Measurements from ENCODE around the gene LDLR.
A peak's percentile ranks its signal among the peaks of the same experiment; 100 is the strongest.

LDLR gene

DNA sequence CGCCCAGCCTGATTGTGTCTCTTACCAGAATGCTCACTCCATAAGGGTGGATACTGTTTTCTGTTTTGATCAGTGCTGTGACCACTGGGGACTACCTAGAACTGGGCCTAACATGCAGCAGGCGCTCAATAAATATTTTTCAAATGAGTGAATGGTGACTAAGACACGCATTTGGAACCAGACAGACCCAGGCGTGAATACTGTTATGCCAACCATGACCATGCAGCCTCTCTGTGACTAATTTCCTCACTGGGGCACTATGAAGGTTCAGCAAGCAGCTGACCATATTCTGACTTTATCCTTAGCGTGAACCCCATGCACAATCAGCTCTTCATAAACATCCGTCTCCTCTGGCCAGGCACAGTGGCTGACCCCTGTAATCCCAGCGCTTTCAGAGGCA is 79.3 kb downstream of the LDLR start:
- peak; percentile 91 for DNase-seq (ENCODE audit: low spot score)
- TF ChIP-seq, protein P1, sequence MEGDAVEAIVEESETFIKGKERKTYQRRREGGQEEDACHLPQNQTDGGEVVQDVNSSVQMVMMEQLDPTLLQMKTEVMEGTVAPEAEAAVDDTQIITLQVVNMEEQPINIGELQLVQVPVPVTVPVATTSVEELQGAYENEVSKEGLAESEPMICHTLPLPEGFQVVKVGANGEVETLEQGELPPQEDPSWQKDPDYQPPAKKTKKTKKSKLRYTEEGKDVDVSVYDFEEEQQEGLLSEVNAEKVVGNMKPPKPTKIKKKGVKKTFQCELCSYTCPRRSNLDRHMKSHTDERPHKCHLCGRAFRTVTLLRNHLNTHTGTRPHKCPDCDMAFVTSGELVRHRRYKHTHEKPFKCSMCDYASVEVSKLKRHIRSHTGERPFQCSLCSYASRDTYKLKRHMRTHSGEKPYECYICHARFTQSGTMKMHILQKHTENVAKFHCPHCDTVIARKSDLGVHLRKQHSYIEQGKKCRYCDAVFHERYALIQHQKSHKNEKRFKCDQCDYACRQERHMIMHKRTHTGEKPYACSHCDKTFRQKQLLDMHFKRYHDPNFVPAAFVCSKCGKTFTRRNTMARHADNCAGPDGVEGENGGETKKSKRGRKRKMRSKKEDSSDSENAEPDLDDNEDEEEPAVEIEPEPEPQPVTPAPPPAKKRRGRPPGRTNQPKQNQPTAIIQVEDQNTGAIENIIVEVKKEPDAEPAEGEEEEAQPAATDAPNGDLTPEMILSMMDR (conservative IDR thresholded peaks at IDR 0.05; ENCODE audit: low read depth) = no peak
- peak overlapping the region; percentile 84 for H3K27ac ChIP-seq
- CTCF ChIA-PET = interaction anchor here (0.7 to 1.0 kb wide), 2 partner anchors 19 to 31 kb away, joined by 3 to 6 read pairs; no protein-coding TSS in a partner anchor
- POLR2A ChIA-PET (ENCODE audit: low non-redundant PET) = interaction anchor here (0.6 to 1.4 kb wide), 2 partner anchors 29 to 88 kb away, joined by 3 read pairs; partner anchors contain the start of gene KANK2

GRCh38 chr19:11169896-11170678 is 80.8 kb downstream of the LDLR start:
- CTCF ChIA-PET = no interaction called here
- H3K27ac ChIP-seq = peak overlapping the region; percentile 84
- POLR2A ChIA-PET (ENCODE audit: low non-redundant PET) = no interaction called here
- DNase-seq (ENCODE audit: low spot score) = no peak
- TF ChIP-seq, protein P1 (conservative IDR thresholded peaks at IDR 0.05; ENCODE audit: low read depth) = no peak

GRCh38 chr19:11171144-11171543 is 81.9 kb downstream of the LDLR start:
- DNase-seq (ENCODE audit: low spot score) = no peak
- ChIA-PET CTCF (no interaction called here), POLR2A (ENCODE audit: low non-redundant PET) (no interaction called here)
- H3K27ac ChIP-seq = peak overlapping the region; percentile 84; the same call in 1 of the 2 replicates
- TF ChIP-seq, protein P1 (conservative IDR thresholded peaks at IDR 0.05; ENCODE audit: low read depth) = no peak

GRCh38 chr19:11172576-11172975 is 83.3 kb downstream of the LDLR start:
- no peak for DNase-seq (ENCODE audit: low spot score)
- TF ChIP-seq, protein P1 (conservative IDR thresholded peaks at IDR 0.05; ENCODE audit: low read depth) = no peak
- ChIA-PET CTCF (interaction anchor here (0.5 kb wide), 1 partner anchor 243 kb away, joined by 3 read pairs; no protein-coding TSS in a partner anchor), POLR2A (ENCODE audit: low non-redundant PET) (no interaction called here)
- H3K27ac ChIP-seq = peak overlapping the region; percentile 23; the same call in 1 of the 2 replicates

- ChIA-PET CTCF (no interaction called here), POLR2A (ENCODE audit: low non-redundant PET) (no interaction called here)
- H3K27ac ChIP-seq = peak overlapping the region; percentile 23; the same call in 1 of the 2 replicates
- TF ChIP-seq, protein P1 (conservative IDR thresholded peaks at IDR 0.05; ENCODE audit: low read depth) = no peak
- DNase-seq (ENCODE audit: low spot score) = no peak
Measured at GRCh38 chr19:11173516-11174155, 84.4 kb downstream of the LDLR start.

DNA sequence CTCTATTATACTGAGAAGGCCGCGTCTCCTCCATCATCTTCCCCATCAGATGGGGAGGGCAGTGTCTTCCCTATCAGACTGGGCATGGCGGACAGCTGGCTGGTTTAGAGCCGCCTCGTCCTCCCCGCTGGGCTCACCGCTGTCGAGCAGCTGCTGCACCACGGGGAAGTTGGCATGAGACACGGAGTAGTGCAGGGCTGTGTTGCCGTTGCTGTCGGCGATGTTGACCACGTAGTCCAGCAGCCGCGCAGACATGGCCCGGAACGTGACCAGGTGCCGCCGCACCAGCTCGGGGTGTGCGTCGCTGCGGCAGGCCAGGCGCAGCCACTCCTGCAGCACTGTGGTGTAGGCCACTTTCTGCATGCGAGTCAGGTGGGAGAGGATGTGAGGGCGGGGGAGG is 85.1 kb downstream of the LDLR start:
- TF ChIP-seq, protein P1 (conservative IDR thresholded peaks at IDR 0.05; ENCODE audit: low read depth) = no peak
- ChIA-PET CTCF (no interaction called here), POLR2A (ENCODE audit: low non-redundant PET) (no interaction called here)
- DNase-seq (ENCODE audit: low spot score) = no peak
- H3K27ac ChIP-seq = no peak overlapping the region

Data from RWPE1 (cell line).